Measurements from ENCODE around the gene MYO9B.

MYO9B gene

DNA sequence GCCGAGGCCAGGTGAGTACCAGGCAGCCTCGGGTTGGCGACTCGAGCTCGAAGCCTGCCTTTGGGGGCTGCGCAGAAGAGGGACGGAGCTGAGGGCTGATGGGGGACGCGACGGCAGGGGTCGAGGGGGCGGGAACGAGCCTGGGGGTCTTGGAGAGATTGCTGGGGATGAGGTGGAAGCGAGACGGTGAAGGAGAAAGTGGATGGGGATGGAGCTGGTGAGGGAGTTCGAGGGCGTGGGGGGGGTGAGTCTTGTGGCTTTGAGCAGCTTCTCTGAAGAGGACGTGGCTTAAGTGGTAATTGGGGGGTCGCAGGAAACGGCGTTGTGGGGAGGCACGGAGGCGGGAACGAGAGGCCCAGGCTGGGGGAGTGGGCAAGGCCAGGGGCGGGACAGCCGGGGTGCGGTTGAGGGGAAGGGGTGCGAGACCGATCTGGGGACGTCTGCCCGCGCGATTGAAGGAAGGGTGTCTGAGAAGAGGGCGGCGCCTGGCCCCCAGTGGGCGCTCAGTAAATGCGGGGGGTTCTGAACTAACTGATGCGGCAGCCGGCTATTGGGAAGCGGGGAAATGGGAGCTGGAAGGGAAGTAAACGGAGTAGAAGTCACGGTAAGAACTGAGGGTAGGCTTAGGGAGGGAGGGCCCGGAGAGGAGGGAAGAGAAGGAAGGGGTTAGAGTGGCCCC is 426 bp downstream of the MYO9B start:
- Histone ChIP-seq H2AFZ (ENCODE audit: low read length) (peak overlapping the region; percentile 84), H3K27me3 (ENCODE audit: insufficient read depth, low read length, poor library complexity, severe bottlenecking) (no peaks in the 10 kb centered on the region), H3K4me3 (ENCODE audit: low read length, poor library complexity, severe bottlenecking) (peak overlapping the region; percentile 91), H3K9ac (ENCODE audit: low read depth, low read length, poor library complexity, severe bottlenecking) (peak overlapping the region; percentile 83), H3K36me3 (ENCODE audit: insufficient read depth, low read length) (peaks cover 3% of the 10 kb centered on the region; the same call in 1 of the 2 replicates), H3K9me2 (replicated peaks; ENCODE audit: low read depth, low read length) (no peaks in the 10 kb centered on the region), H3K4me2 (ENCODE audit: low read depth, low read length, poor library complexity, severe bottlenecking) (peak overlapping the region; percentile 90), H3K4me1 (ENCODE audit: insufficient read depth, low read length, poor library complexity, severe bottlenecking) (peaks cover 52% of the 10 kb centered on the region), H4K20me1 (ENCODE audit: insufficient read depth, low read length, poor library complexity, severe bottlenecking) (peaks cover 67% of the 10 kb centered on the region), H3K79me2 (ENCODE audit: insufficient read depth, low read length) (peaks cover 93% of the 10 kb centered on the region), H3K9me3 (ENCODE audit: insufficient read depth, low read depth, low read length) (no peaks in the 10 kb centered on the region), H3F3A (ENCODE audit: low read depth) (no peaks in the 10 kb centered on the region)
- TF ChIP-seq, protein P1, sequence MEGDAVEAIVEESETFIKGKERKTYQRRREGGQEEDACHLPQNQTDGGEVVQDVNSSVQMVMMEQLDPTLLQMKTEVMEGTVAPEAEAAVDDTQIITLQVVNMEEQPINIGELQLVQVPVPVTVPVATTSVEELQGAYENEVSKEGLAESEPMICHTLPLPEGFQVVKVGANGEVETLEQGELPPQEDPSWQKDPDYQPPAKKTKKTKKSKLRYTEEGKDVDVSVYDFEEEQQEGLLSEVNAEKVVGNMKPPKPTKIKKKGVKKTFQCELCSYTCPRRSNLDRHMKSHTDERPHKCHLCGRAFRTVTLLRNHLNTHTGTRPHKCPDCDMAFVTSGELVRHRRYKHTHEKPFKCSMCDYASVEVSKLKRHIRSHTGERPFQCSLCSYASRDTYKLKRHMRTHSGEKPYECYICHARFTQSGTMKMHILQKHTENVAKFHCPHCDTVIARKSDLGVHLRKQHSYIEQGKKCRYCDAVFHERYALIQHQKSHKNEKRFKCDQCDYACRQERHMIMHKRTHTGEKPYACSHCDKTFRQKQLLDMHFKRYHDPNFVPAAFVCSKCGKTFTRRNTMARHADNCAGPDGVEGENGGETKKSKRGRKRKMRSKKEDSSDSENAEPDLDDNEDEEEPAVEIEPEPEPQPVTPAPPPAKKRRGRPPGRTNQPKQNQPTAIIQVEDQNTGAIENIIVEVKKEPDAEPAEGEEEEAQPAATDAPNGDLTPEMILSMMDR (conservative IDR thresholded peaks at IDR 0.05; ENCODE audit: low read length) = no peak
- TF ChIP-seq EZH2phosphoT487 (IDR thresholded peaks at IDR 0.05; ENCODE audit: borderline replicate concordance) = no peak

DNA sequence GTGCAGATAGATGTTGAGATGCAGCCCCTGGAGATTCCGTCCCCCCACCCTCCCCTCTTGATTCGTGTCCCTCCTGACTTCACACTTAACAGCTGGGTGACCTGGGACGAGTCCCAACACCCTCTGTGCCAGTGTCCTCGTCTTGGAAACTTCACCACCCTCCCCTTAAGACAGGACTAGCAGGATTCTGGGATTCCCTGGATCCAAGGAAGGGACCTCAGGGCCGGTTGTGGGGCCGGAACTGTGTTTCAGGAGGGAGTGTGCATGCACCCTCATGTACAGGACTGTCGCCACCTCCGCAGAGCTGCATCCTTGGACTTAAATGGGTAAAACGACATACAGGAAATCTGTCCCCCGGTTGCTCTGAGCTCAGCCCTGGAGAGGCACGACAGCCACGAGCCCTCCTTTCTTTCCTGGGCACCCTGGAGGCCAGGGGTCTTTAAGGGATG is 990 bp downstream of the MYO9B start:
- Histone ChIP-seq H3K9me2 (replicated peaks; ENCODE audit: low read depth, low read length) (no peaks in the 10 kb centered on the region), H3K4me2 (ENCODE audit: low read depth, low read length, poor library complexity, severe bottlenecking) (peak overlapping the region; percentile 90), H3K27me3 (ENCODE audit: insufficient read depth, low read length, poor library complexity, severe bottlenecking) (no peaks in the 10 kb centered on the region), H3F3A (ENCODE audit: low read depth) (no peaks in the 10 kb centered on the region), H3K79me2 (ENCODE audit: insufficient read depth, low read length) (peaks cover 93% of the 10 kb centered on the region), H3K4me1 (ENCODE audit: insufficient read depth, low read length, poor library complexity, severe bottlenecking) (peaks cover 52% of the 10 kb centered on the region), H2AFZ (ENCODE audit: low read length) (peak overlapping the region; percentile 84; the same call in 1 of the 2 replicates), H3K9ac (ENCODE audit: low read depth, low read length, poor library complexity, severe bottlenecking) (peak overlapping the region; percentile 83), H4K20me1 (ENCODE audit: insufficient read depth, low read length, poor library complexity, severe bottlenecking) (peaks cover 67% of the 10 kb centered on the region), H3K9me3 (ENCODE audit: insufficient read depth, low read depth, low read length) (no peaks in the 10 kb centered on the region), H3K4me3 (ENCODE audit: low read length, poor library complexity, severe bottlenecking) (peak overlapping the region; percentile 91), H3K36me3 (ENCODE audit: insufficient read depth, low read length) (no peaks in the 10 kb centered on the region; the same call in 1 of the 2 replicates)
- no peak for TF ChIP-seq EZH2phosphoT487 (IDR thresholded peaks at IDR 0.05; ENCODE audit: borderline replicate concordance)
- TF ChIP-seq, protein P1 (conservative IDR thresholded peaks at IDR 0.05; ENCODE audit: low read length) = no peak

DNA sequence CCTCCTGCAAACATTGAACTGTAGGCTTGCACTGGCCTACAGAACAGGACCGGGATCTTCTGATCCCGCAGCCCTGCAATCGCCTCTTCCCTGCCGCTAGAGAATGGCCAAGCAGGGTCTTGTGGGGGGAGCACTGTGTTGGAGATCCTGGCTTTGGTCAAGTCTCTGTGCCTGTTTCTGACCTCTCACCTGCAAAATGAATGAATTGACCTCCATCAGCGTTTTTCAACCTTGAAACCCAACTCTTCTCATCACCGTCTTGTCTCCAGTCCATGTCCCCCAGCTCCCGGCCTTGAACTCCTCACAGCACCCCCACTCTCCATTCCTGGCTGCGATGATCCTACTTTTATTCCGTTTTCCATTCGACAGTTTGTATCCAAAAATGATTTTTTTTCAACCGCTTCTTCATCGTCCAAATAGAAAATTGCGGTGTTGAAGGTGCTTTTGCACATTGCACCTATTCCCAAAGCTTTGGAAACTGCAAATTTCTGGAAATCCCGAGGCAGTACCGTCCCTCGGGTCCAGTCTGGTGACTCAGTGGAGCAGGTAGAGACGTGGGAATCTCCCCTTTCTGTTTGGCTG is 2.0 kb downstream of the MYO9B start:
- no peaks in the 10 kb centered on the region for H3F3A ChIP-seq (ENCODE audit: low read depth)
- peak overlapping the region; percentile 91 for H3K4me3 ChIP-seq (ENCODE audit: low read length, poor library complexity, severe bottlenecking)
- peaks cover 94% of the 10 kb centered on the region for H3K79me2 ChIP-seq (ENCODE audit: insufficient read depth, low read length)
- H3K9me2 ChIP-seq (replicated peaks; ENCODE audit: low read depth, low read length) = no peaks in the 10 kb centered on the region
- H3K9ac ChIP-seq (ENCODE audit: low read depth, low read length, poor library complexity, severe bottlenecking) = peak overlapping the region; percentile 83
- peak overlapping the region; percentile 90 for H3K4me2 ChIP-seq (ENCODE audit: low read depth, low read length, poor library complexity, severe bottlenecking)
- H3K9me3 ChIP-seq (ENCODE audit: insufficient read depth, low read depth, low read length) = no peaks in the 10 kb centered on the region
- no peak for TF ChIP-seq EZH2phosphoT487 (IDR thresholded peaks at IDR 0.05; ENCODE audit: borderline replicate concordance)
- TF ChIP-seq, protein P1 (conservative IDR thresholded peaks at IDR 0.05; ENCODE audit: low read length) = no peak
- peaks cover 75% of the 10 kb centered on the region for H4K20me1 ChIP-seq (ENCODE audit: insufficient read depth, low read length, poor library complexity, severe bottlenecking)
- H3K4me1 ChIP-seq (ENCODE audit: insufficient read depth, low read length, poor library complexity, severe bottlenecking) = peaks cover 52% of the 10 kb centered on the region
- H3K27me3 ChIP-seq (ENCODE audit: insufficient read depth, low read length, poor library complexity, severe bottlenecking) = no peaks in the 10 kb centered on the region
- no peaks in the 10 kb centered on the region for H3K36me3 ChIP-seq (ENCODE audit: insufficient read depth, low read length)
- no peak overlapping the region for H2AFZ ChIP-seq (ENCODE audit: low read length)
